HG02870 (cell line): Measurements from ENCODE around the gene MAPK7.
"Not testable (repeated sequence)": the region's sequence is repeated elsewhere in the genome, so short reads cannot be mapped to it uniquely, and the experiment has no call there.

Source experiments
- ATAC-seq: cut with Tn5 transposase; IDR thresholded peaks from one replicate; pipeline ENCODE4 v1.9.1; 2021; ENCODE audit warnings: mild to moderate bottlenecking, moderate library complexity; ENCODE audit not compliant: unreplicated experiment

MAPK7 gene

DNA sequence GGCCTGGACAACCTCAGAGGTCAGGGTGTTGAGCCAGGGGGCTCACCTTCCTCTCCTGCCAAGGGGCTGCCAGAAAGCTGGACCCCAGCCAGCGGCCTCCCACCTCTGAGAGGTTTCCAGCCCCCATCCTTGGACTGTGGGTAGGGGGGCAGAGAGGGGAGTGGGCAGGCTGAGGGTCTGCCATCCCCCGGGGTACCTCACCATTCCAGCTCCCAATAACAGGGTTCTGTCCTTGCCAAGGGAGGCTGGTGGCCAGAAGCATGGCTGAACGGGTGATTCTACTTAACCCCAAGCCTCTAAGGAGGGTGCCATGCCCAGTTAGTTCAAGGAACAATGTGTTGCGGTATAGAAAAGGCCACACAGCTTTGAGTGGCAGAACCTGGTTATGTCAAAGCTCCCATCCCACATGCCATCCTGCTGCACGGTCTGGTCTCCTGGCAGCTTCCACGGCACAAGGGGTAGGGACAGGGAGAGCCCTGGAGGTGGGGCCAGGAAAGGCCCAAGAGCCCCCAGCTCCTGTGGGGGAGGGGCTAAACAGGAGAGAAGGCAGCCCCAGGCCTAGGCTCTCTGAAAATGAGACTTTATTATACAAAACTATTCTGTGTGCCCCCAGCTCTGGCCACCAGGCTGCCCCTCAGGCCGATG is 35.6 kb upstream of the MAPK7 start:
- ATAC-seq = no peak

DNA sequence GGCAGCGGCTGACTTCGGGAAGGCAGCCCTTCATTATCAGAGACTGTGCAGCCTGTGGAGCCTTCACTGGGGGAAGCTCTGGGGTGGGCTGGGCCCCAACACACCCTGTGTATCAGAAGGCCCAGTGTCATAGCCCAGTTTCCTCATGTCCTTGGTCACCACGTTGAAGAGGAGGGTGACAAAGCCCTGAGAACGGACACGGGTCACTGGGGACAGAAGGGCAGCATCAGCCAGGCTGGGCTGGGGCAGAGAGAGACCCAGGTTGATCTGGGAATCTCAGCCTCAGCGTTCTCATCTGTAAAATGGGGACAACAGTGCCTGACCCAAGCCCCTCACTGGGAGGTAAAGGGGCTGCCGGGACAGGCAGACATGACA is 35.1 kb upstream of the MAPK7 start:
- no peak for ATAC-seq

DNA sequence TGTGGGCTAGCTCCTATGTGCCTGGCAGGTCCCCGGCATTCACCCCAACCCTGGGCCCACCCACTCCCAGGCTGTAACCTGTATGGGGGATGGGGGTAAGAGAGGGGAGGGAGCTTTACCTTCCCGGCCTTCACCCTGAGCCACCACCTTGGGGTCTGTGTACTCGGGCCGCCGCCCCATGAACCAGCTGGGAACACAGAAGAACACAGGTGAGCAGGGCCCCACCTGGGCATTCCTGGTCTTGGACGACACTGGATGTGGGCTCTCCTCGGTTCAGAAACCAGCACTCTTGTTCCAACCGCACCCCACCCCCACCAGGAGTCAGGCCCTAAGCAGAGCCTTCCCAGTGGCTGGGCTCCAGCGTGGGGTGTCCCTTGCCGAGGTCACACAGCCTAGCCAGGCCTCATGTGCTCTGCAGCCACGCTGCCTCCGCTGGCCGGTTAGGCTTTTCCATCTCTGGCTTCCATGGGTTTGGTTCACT is 34.6 kb upstream of the MAPK7 start:
- no peak for ATAC-seq

DNA sequence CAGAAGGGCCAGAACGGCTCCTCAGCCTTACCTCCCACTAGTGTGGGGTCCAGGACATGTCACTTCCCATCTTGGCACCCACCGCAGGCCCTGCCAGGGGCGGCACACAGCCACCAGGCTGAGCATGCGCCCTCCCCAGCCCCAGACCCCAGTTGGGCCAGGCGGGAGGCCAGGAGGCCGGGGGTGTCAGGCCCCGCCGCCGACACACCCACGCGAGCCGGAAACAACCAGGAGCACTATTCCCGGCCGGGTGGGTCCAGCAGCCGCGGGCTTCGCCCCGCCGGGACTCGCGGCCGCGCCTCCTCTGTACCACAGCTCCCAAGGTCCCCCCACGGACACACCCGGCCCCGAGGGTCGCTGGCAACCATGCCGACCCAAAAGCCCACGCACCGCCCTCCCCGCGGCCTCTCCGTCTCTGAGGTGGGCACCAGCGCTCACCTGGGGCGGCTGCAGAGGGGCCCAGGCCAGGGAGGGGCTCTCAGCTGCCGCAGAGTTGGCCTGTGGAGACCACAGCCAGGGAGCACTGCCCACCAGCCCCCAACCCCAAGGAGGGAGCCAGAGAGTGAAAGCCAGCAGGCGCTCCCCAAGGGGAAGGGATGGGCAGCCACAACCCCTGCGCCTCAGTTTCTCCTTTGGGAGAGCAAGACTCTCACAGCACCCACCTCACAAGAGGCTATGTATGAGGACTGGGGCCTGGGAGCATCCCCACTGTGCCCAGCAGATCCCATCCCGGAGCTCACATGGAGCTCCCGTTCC is 33.8 kb upstream of the MAPK7 start:
- ATAC-seq = no peak

DNA sequence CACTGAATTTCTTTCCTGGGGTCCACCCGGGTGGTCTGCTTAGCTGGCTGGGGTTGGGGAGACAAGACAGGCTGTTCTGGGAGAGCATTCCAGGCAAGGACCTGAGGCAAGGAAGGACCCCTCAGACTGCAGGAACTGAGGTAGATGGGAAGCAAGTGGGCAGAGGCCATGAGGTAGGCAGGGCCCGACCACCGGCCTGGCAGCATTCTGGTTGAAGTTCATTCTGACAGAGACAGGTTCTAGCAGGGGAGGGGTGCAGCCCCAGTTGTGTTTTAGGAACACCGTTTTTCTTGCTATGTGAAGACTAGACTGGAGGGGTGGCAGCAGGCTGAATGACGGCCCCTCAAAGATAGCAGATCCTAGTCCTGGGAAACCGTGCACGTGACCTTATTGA is 33.2 kb upstream of the MAPK7 start:
- ATAC-seq = no peak

DNA sequence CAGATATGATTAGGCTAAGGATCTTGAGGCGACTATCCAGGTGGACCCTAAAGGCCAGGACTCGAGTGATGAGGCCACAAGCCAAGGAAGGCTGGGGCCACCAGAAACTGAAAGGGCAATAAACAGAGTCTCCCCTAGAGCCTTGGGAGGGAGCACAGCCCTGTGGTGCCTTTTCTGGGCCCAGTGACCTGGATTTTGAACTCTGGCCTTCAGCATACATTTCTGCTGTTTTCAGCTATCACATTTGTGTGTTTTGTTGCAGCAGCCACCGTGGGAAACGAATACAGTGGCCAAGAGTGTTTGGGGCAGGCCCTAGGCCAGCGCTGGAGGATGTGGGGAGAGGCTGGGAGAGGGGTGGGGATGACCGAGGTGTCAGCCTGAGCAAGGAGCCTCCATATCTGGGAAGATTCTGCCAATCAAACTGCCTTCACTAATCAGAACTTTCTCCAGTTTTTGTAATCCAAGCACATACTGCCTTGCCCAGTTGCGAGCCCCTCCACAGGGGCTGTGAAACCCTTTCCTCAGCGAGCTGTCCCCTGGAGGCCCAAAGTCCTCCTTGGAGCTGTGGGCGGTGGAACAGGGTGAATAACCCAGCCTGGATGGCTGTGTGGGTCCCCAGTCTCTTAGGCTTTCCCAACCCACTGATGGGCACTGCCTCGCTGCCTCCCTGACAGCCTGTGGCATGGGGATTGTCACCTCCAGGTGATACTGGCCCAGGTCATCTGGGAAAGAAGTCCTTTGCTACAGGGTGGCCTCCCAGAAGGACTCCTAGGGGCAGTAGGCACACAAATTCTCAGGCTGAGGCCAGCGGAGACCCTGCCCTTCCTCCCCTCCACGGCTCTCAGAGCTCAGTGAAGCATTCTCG is 32.6 kb upstream of the MAPK7 start:
- ATAC-seq = no peak

DNA sequence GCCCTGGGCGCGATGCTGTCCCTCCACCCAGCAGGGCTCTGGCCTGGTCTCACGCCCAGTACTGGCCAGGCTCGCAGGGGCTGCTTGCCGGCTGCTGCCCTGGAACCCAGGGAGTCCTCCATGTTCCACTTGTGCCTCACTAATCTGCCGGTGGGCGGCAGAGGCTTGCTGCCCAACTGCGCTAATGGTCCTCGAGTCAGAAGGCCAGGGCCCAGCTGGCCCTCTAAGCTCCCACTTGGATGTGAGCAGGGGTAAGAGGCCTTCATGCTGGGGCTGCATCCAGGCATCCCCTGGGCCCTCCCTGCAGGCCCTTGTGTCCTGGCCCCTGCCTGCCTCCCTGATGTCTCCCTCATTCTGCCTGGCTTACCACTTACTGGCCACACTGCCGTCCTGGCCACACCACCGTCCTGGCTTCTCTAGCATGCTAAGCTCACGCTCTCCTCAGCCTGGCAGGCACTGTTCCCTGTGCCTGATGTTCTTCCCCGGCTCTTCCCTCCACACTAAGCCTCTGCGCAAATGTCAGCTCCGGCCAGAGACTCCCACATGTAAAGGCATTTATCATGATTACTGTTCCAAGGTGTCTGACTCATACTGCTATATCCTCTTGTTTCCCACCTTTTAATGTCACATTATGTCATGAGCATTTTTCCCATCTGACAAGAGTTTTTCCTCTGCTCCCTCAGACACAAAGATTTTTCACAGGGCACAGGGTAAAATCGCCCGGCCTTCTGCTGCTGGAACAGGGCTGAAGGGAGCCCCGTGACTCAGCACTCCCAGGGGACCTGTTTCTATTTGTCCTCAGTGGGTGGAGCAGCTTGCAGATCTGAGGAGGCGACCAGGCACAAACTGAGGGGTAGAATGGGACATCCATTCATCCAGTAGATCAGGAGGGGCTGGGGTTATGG is 31.7 kb upstream of the MAPK7 start:
- no peak for ATAC-seq

DNA sequence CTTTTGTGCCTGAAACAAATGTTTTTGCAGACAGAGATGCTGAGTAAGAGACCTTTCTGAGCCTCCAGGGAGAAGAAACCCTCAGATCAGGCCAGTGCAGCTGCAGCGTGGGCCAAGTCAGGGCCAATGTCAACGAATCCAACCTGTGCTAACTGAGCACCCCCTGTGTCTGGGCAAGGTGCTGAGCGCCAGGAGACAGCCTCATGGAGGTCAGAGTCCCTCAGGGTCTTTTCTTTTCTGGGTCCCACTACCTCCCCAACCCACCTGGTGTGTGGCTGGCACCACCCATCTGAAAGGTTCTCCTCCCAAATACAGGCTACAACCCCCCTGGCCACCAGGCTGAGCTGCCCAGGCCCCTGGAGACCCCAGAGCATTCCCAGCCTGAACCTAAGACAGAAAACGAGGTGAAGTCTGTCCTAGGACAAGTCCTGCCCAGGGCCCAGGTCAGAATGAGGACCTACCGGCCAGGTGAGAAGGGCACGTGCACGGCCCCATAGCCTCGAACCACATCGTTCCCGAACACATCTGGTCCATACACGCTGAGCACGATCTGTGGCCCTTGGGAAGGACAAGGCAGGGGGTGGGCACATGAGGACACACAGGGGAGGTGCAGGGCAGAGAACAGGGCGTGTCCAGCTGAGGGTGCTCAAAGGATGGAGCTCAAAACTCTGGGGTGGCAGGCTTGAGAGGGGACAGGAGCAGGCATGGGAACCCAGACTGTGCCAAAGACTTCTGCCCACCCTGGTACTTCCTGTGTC is 30.8 kb upstream of the MAPK7 start:
- ATAC-seq = no peak

DNA sequence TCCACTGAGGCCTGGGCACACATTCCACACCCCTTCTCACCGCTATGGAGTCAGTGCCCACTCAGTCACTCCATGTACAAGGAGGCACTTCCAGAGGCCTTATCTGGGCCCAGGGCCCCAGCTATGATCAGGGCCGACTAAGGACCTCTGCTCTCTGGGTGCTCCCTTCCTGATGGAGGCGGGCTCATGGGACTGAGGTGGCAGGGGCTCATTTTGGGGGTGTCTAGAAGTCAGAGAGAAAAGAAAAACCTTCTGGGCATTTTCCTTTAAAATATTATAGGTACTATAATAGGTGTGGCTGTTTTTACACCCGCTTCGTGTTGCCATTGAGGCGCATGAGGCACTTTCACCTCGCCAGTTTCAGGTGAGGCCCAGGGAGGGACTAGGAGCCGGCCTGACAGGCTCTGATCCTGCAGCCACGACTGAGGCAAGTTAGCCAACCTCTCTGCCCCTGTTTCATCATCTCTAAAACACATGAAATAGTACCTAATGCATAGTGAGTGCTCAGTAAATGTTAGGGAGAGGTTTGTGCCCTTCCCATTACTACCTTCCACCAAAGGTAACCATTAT is 30.1 kb upstream of the MAPK7 start:
- ATAC-seq = no peak

DNA sequence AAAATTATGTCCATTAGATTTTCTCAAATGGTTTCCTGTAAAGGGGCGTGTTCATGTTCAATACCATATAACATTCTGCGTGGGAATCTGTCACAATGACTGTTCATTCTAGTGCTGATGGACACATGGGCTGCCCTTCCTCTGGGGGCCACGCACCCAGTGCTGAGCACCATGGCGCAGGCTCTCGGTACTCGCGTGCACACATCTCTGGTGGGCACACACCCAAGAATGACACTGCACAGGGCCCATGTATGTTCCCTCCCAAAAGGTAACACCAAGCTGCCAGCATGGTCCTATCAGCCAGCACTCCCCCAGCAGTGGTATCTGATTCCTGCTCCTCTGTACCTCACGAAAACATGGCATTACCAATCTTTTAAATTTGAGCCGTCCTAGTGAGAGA is 29.5 kb upstream of the MAPK7 start:
- no peak for ATAC-seq

DNA sequence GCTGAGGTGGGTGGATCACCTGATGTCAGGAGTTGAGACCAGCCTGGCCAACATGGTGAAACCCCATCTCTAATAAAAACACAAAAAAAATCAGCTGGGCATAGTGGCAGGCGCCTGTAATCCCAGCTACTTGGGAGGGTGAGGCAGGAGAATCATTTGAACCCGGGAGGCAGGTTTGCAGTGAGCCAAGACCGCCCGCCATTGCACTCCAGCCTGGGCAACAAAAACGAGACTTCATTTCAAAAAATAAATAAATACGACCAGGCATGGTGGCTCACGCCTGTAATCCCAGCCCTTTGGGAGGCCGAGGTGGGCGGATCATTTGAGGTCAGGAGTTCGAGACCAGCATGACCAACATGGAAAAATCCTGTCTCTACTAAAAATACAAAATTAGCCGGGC is 24.9 kb upstream of the MAPK7 start:
- not testable (repeated sequence) for ATAC-seq

DNA sequence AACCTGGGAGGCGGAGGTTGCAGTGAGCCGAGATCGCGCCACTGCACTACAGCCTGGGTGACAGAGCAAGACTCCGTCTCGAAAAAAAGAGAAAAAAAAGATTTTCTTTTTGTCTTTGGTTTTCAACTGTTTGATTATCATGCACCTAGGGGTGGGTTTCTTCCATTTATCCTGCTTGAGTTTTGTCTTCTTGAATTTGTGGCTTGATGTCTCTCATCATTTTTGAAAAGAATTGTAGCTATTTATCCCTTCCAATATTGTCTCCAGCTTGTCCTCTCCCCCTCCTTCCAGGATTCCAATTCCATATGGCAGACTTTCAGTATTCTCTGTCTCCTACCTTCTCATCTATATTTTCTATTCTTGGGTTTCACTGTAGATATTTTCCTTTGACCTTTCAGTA is 23.6 kb upstream of the MAPK7 start:
- no peak for ATAC-seq

DNA sequence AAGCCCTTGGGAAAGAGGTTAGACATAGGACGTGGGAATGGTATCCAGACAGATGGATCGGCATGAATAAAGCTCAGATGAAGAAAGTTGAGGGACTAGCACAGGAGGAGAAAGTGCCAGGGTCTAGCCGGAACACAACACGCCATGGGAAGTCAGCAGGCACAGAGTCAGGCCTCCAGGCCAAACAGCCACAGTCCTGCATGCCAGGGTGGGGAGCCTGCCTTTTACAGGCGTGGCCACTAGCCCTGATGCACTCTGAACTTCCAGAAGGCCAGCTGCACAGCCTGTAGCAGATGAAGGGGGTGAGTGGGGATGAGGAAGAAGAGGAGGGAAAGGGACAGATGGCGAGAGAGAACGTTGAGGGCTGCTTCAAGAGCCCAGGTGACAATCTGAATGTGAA is 20.9 kb upstream of the MAPK7 start:
- no peak for ATAC-seq

DNA sequence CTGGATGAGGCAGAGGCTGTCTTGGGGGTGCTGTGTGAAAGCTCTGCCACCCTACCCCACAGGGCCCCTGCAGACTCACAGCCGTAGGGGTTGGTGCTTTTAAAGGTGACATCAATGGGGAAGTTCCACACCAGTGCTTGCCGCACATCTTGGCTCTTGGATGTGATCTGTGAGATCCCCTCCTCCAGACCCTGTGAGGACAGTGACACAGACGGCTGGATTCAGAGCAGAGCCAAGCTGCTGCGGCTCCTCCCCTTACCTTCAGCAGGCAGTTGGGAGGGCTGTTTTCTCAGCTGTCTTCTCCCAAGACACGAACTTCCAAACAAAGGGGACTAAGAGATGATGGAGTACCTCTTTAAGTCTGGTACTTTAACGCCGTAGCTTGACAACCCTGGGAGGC is 20.5 kb upstream of the MAPK7 start:
- ATAC-seq = no peak

DNA sequence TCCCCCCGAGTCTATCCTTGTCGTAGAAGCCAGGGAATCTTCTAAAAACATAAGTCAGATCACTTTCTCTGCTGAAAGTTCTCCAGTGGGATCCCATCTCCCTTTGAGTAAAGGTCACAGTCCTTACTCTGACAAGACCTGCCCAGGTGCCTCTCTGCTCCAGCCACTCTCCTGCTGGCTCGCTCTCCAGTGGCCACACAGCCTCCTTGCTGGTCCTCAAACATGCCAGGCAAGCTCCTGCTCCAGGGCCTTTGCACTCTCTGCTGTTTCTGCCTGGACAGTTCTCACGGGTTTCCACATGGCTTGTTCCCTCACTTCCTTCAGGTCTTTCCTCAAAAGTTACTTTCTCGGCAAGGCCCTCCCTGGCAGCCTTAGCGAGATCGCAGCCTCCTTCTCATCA is 19.1 kb upstream of the MAPK7 start:
- ATAC-seq = no peak

DNA sequence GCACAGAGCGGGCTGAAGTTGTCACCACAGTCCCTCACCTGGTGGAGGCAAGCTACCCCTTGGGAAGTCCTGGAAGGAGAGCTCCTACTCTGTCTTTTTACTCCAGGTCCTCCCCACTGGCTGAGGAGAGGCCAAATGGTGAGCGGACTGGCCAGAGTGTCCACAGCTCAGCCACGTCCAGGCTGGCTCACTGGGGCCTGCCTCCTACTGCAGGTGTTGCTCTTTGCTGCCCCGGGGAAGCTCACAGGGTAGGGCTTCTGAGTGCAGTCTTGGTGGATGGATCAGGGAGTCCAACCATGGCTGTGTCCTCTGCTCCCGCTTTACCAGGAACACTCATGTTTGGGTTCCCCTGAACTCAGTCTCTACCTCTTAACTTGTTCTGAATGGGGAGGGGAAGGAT is 18.4 kb upstream of the MAPK7 start:
- no peak for ATAC-seq

DNA sequence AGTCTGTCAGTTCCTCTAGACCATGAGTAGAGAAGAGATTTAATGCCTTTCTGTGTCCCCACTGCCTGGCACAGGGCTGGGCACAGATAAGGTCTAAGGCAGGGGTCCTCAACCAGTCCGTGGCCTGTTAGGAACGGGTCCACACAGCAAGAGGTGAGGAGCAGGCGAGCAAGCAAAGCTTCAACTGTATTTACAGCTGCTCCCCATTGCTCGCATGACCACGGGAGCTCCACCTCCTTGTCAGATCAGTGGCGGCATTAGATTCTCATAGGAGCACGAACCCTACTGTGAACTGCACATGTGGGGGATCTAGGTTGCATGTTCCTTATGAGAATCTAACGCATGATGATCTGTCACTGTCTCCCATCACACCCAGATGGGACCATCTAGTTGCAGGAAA is 17.5 kb upstream of the MAPK7 start:
- no peak for ATAC-seq

DNA sequence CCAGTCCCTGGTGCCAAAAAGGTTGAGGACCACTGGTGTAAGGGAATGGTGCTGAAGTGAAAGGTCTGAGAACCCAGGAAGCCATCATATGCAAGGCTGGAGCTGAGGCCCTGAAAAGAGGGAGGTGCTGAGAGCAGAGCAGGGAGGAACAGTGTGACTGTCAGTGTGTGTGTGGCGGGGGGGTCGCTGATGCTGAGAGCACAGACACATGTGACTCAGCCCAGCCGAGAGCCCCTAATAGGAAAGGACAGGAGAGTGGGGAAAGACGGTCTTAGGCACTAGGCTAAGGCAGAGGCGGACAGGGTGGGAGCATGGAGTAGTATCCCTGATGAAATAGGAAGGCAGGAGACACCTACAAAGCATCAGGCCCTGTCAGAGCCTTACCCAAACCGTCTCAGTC is 17.0 kb upstream of the MAPK7 start:
- no peak for ATAC-seq

DNA sequence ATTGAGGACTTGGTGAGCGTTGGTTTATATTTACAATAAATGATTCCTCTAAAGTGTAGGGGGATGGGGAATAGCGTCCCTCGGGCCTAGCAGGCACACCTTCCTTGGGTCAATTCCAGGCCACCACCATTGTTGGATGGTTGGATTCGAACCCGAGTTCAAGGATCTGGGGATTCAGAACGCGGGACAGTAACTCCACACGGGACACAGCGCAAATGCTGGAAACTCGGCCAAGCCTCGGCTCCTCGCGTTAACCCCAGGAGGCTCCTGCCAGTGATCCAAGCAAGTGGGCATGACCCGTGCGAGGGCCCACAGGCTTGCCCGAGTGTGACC is 16.4 kb upstream of the MAPK7 start:
- no peak for ATAC-seq
